Measurements from ENCODE around the gene ZNF277.

DNA sequence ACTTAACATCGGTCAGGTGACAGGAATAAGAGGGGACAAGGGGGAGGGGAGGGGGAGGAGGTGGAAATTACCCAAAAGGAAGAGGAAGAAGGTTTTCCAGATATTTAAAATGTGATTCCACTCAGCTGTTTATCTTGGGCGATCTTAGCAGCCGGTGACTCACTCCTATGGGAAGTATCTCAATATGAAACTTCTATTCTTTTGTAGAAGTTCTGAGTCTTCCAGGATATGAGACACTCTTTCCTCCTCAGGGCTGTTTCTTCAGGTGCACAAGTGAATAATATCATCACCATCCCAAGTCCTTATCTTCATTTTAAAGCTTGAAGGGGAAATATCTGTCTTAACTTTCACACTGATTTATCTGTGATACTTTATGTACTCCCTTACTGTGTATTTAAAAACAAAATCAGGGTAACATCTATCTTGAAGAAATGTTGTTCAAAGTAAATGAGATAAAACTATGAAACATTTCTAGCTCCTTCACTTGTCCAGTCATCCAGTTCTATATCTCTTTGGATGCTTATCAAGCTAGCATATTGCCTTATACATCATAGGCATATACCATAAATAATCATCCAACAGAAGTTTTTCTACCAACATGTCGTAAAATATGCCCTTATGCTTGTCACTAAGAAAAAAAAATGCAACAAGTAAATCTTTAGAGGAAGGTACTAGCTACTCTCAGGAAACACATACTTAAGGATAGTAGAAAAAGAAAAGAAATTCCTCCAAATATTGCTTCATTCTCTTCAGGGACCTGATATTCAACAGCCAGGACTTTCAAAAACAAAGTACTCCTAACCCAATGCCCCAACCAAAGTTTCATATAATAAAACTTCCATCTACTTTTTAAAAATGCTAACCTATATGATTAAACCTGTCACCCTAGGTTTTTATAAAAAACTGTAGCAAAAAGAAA lies 14.0 kb upstream of the ZNF277 start:
- TF ChIP-seq, protein P1, sequence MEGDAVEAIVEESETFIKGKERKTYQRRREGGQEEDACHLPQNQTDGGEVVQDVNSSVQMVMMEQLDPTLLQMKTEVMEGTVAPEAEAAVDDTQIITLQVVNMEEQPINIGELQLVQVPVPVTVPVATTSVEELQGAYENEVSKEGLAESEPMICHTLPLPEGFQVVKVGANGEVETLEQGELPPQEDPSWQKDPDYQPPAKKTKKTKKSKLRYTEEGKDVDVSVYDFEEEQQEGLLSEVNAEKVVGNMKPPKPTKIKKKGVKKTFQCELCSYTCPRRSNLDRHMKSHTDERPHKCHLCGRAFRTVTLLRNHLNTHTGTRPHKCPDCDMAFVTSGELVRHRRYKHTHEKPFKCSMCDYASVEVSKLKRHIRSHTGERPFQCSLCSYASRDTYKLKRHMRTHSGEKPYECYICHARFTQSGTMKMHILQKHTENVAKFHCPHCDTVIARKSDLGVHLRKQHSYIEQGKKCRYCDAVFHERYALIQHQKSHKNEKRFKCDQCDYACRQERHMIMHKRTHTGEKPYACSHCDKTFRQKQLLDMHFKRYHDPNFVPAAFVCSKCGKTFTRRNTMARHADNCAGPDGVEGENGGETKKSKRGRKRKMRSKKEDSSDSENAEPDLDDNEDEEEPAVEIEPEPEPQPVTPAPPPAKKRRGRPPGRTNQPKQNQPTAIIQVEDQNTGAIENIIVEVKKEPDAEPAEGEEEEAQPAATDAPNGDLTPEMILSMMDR (IDR thresholded peaks at IDR 0.05; ENCODE audit: insufficient read depth, low read length, poor library complexity, severe bottlenecking), result no peak
- TF ChIP-seq EZH2phosphoT487 (conservative IDR thresholded peaks at IDR 0.05; ENCODE audit: low read length), result no peak
